Tibial artery (tissue), 4 donors: ENCODE data around the gene CD59.

Experiments
- DNase-seq, 2 donors: peaks; one replicate each; pipeline ENCODE4 v3.0.0-alpha.2; 2019
- H3K27ac ChIP-seq, 2 donors: fragments of 200-600 bp; sonication (generic) in 1 of 2; 1 replicate in 1 of 2; 2 replicates in 1 of 2; pipeline ENCODE4 v1.5.1; 2018 to 2019; ENCODE audit warnings: mild to moderate bottlenecking in 1 of 2
- H3K27me3 ChIP-seq, 2 donors: fragments of 200-600 bp; sonication (generic) in 1 of 2; one replicate each; pipeline versions ENCODE4 v1.5.1 to v1.6.0; 2016 to 2019
- H3K36me3 ChIP-seq, 3 donors: fragments of 200-600 bp; sonication (generic) in 2 of 3; one replicate each; pipeline ENCODE4 v1.5.1; 2016 to 2019; ENCODE audit warnings: mild to moderate bottlenecking in 2 of 3
- H3K4me1 ChIP-seq, 4 donors: fragments of 200-600 bp; sonication (generic) in 2 of 4; 1 replicate in 3 of 4; 2 replicates in 1 of 4; pipeline ENCODE4 v1.5.1; 2016 to 2019
- H3K4me3 ChIP-seq, 2 donors: fragments of 200-600 bp; sonication (generic) in 1 of 2; 1 replicate in 1 of 2; 2 replicates in 1 of 2; pipeline ENCODE4 v1.5.1; 2018 to 2019; ENCODE audit warnings: mild to moderate bottlenecking in 2 of 2
- H3K9me3 ChIP-seq, 3 donors: fragments of 200-600 bp; sonication (generic) in 1 of 3; one replicate each; pipeline ENCODE4 v1.5.1; 2016 to 2019
- CTCF ChIP-seq, 2 experiments: fragments of 200-600 bp in 1 of 2; fragments of 450-650 bp in 1 of 2; IDR thresholded peaks; one replicate each; pipeline ENCODE4 v1.5.1; 2017 to 2019; ENCODE audit warnings: antibody characterized with exemption in 2 of 2, mild to moderate bottlenecking in 1 of 2, moderate library complexity in 1 of 2
- intact Hi-C: fragments of 100-400 bp; cut with DNase I; formaldehyde crosslinking; loops from one replicate; pipeline ENCODE4 v1.15.0; 2023; ENCODE audit warnings: low total_unique reads

CD59 gene

GRCh38 chr11:33719587-33719986, 16.6 kb downstream of the CD59 start:
- H3K36me3 ChIP-seq, result peaks cover 63 to 75% (median 70%) of the 10 kb centered on the region in 3 donors
- H3K27me3 ChIP-seq, result no peaks in the 10 kb centered on the region
- H3K4me3 ChIP-seq, result no peak overlapping the region
- H3K4me1 ChIP-seq, result peaks cover 0 to 37% (median 27%) of the 10 kb centered on the region in 4 donors
- DNase-seq, result no peak
- no peak overlapping the region for H3K27ac ChIP-seq
- H3K9me3 ChIP-seq, result no peaks in the 10 kb centered on the region
- intact Hi-C loops, result no loop called here
- no peak for TF ChIP-seq CTCF (IDR thresholded peaks at IDR 0.05)

- H3K4me3 ChIP-seq, result no peak overlapping the region
These were observed 17.8 kb downstream of the CD59 start for GRCh38 chr11:33718440-33718839.

GRCh38 chr11:33716243-33716642, 20.0 kb downstream of the CD59 start:
- no peaks in the 10 kb centered on the region for H3K9me3 ChIP-seq
- H3K4me1 ChIP-seq, result peaks cover 0 to 4% (median 0%) of the 10 kb centered on the region in 4 donors
- peaks cover 72 to 90% (median 86%) of the 10 kb centered on the region in 3 donors for H3K36me3 ChIP-seq
- no peak for DNase-seq
- intact Hi-C loops, result no loop called here
- H3K27ac ChIP-seq, result no peak overlapping the region
- H3K4me3 ChIP-seq, result no peak overlapping the region
- no peaks in the 10 kb centered on the region for H3K27me3 ChIP-seq
- TF ChIP-seq CTCF (IDR thresholded peaks at IDR 0.05), result peak; percentile 6 to 9

More at GRCh38 chr11:33718440-33718839, 17.8 kb downstream of the CD59 start:
- Histone ChIP-seq H3K9me3 (no peaks in the 10 kb centered on the region), H3K4me1 (peaks cover 0 to 26% (median 15%) of the 10 kb centered on the region in 4 donors), H3K36me3 (peaks cover 71 to 86% (median 79%) of the 10 kb centered on the region in 3 donors), H3K27ac (no peak overlapping the region), H3K27me3 (no peaks in the 10 kb centered on the region)
- TF ChIP-seq CTCF (IDR thresholded peaks at IDR 0.05), result no peak
- DNase-seq, result no peak
- intact Hi-C loops, result no loop called here

- DNase-seq, result no peak
- intact Hi-C loops, result no loop called here
- no peaks in the 10 kb centered on the region for H3K27me3 ChIP-seq
- no peaks in the 10 kb centered on the region for H3K4me1 ChIP-seq
- peaks cover 76 to 85% (median 84%) of the 10 kb centered on the region in 3 donors for H3K36me3 ChIP-seq
- H3K9me3 ChIP-seq, result no peaks in the 10 kb centered on the region
- no peak overlapping the region for H3K4me3 ChIP-seq
- H3K27ac ChIP-seq, result no peak overlapping the region
- TF ChIP-seq CTCF (IDR thresholded peaks at IDR 0.05), result no peak
These were observed 22.3 kb downstream of the CD59 start for GRCh38 chr11:33713856-33714398.

- no peaks in the 10 kb centered on the region for H3K27me3 ChIP-seq
- H3K4me1 ChIP-seq, result no peaks in the 10 kb centered on the region
- H3K36me3 ChIP-seq, result peaks cover 76 to 84% (median 83%) of the 10 kb centered on the region in 3 donors
- H3K4me3 ChIP-seq, result no peak overlapping the region
- H3K9me3 ChIP-seq, result no peaks in the 10 kb centered on the region
- DNase-seq, result no peak
- H3K27ac ChIP-seq, result no peak overlapping the region
- TF ChIP-seq CTCF (IDR thresholded peaks at IDR 0.05), result no peak
- intact Hi-C loops, result no loop called here
These were observed 22.9 kb downstream of the CD59 start for GRCh38 chr11:33713151-33713855.
